ENCODE data around the gene C16orf78.

Gene C16orf78

GRCh38 chr16:49415083-49415482 is 41.5 kb downstream of the C16orf78 start:
- no peak for DNase-seq (ENCODE audit: extremely low read depth, insufficient read length)
- Histone ChIP-seq H3K27me3 (replicated peaks; ENCODE audit: control insufficient read depth, insufficient read depth, low read length) (peaks cover 2% of the 10 kb centered on the region; the same call in 1 of the 2 replicates), H3K4me3 (replicated peaks; ENCODE audit: low read depth, low read length) (no peak overlapping the region), H3K36me3 (ENCODE audit: control insufficient read depth, insufficient read depth, low read length) (no peaks in the 10 kb centered on the region)
- no peak for TF ChIP-seq CTCF (IDR thresholded peaks at IDR 0.05; ENCODE audit: insufficient read depth, low read length, poor library complexity, severe bottlenecking)

- Histone ChIP-seq H3K4me3 (replicated peaks; ENCODE audit: low read depth, low read length) (no peak overlapping the region), H3K36me3 (ENCODE audit: control insufficient read depth, insufficient read depth, low read length) (no peaks in the 10 kb centered on the region), H3K27me3 (replicated peaks; ENCODE audit: control insufficient read depth, insufficient read depth, low read length) (peaks cover 2% of the 10 kb centered on the region; the same call in 1 of the 2 replicates)
- no peak for TF ChIP-seq CTCF (IDR thresholded peaks at IDR 0.05; ENCODE audit: insufficient read depth, low read length, poor library complexity, severe bottlenecking)
- DNase-seq (ENCODE audit: extremely low read depth, insufficient read length) = no peak
Measured at GRCh38 chr16:49416001-49416675, 42.5 kb downstream of the C16orf78 start.

- TF ChIP-seq CTCF (IDR thresholded peaks at IDR 0.05; ENCODE audit: insufficient read depth, low read length, poor library complexity, severe bottlenecking) = no peak
- H3K36me3 ChIP-seq (ENCODE audit: control insufficient read depth, insufficient read depth, low read length) = no peaks in the 10 kb centered on the region
- H3K4me3 ChIP-seq (replicated peaks; ENCODE audit: low read depth, low read length) = no peak overlapping the region
- DNase-seq (ENCODE audit: extremely low read depth, insufficient read length) = no peak
- peaks cover 2% of the 10 kb centered on the region; the same call in 1 of the 2 replicates for H3K27me3 ChIP-seq (replicated peaks; ENCODE audit: control insufficient read depth, insufficient read depth, low read length)
Measured at GRCh38 chr16:49417354-49417753, 43.8 kb downstream of the C16orf78 start.

- TF ChIP-seq CTCF (IDR thresholded peaks at IDR 0.05; ENCODE audit: insufficient read depth, low read length, poor library complexity, severe bottlenecking) = no peak
- Histone ChIP-seq H3K27me3 (replicated peaks; ENCODE audit: control insufficient read depth, insufficient read depth, low read length) (peaks cover 2% of the 10 kb centered on the region; the same call in 1 of the 2 replicates), H3K4me3 (replicated peaks; ENCODE audit: low read depth, low read length) (no peak overlapping the region), H3K36me3 (ENCODE audit: control insufficient read depth, insufficient read depth, low read length) (no peaks in the 10 kb centered on the region)
- no peak for DNase-seq (ENCODE audit: extremely low read depth, insufficient read length)
Measured at GRCh38 chr16:49419006-49419405, 45.4 kb downstream of the C16orf78 start.

- H3K36me3 ChIP-seq (ENCODE audit: control insufficient read depth, insufficient read depth, low read length) = no peaks in the 10 kb centered on the region
- H3K4me3 ChIP-seq (replicated peaks; ENCODE audit: low read depth, low read length) = no peak overlapping the region
- TF ChIP-seq CTCF (IDR thresholded peaks at IDR 0.05; ENCODE audit: insufficient read depth, low read length, poor library complexity, severe bottlenecking) = no peak
- H3K27me3 ChIP-seq (replicated peaks; ENCODE audit: control insufficient read depth, insufficient read depth, low read length) = peaks cover 2% of the 10 kb centered on the region; the same call in 1 of the 2 replicates
- no peak for DNase-seq (ENCODE audit: extremely low read depth, insufficient read length)
Measured at GRCh38 chr16:49419862-49420261, 46.3 kb downstream of the C16orf78 start.

All from GM06990 (cell line).